ENCODE data around the gene ARHGAP18.

DNA sequence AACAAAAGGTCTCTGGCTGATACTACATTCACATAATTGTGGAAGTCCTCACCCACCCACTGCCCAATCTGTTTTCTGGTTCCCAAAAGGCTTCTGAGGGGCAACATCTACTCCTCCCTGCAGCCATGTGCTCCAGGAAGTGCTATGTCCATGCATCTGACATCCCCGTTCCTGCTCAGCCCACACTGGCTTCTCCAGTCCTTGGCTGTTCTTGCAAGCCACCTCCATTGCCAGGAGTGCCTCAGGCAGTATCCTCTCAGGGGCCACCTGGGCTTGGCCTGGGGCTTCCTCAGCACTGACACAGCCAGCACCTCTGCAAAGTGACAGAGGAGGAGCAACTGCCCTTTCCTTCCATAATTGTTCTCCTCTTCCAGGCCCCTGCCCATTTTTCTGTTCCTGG, 18.3 kb downstream of the ARHGAP18 start:
- no peak for TF ChIP-seq POLR2A (IDR thresholded peaks at IDR 0.05)
- TF ChIP-seq, protein P1, sequence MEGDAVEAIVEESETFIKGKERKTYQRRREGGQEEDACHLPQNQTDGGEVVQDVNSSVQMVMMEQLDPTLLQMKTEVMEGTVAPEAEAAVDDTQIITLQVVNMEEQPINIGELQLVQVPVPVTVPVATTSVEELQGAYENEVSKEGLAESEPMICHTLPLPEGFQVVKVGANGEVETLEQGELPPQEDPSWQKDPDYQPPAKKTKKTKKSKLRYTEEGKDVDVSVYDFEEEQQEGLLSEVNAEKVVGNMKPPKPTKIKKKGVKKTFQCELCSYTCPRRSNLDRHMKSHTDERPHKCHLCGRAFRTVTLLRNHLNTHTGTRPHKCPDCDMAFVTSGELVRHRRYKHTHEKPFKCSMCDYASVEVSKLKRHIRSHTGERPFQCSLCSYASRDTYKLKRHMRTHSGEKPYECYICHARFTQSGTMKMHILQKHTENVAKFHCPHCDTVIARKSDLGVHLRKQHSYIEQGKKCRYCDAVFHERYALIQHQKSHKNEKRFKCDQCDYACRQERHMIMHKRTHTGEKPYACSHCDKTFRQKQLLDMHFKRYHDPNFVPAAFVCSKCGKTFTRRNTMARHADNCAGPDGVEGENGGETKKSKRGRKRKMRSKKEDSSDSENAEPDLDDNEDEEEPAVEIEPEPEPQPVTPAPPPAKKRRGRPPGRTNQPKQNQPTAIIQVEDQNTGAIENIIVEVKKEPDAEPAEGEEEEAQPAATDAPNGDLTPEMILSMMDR (IDR thresholded peaks at IDR 0.05 in 4 of 5, conservative IDR thresholded peaks at IDR 0.05 in 1 of 5) = no peak

All from gastrocnemius medialis (tissue), 4 donors.